Mononuclear cell (primary cell): ENCODE results near the gene PSMG3. TPM values are rescaled to one million over a fixed set of nuclear protein-coding genes. Genes with fewer than 3 reads are reported as not detected.
"Not testable (repeated sequence)": the region's sequence is repeated elsewhere in the genome, so short reads cannot be mapped to it uniquely, and the experiment has no call there.

Experiments used
- H3K27me3 ChIP-seq: 2 replicates; pipeline ENCODE4 v1.6.0; 2011; ENCODE audit warnings: low read length, control low read depth; ENCODE audit not compliant: insufficient read depth
- H3K4me1 ChIP-seq: 2 replicates; pipeline ENCODE4 v1.5.1; 2011; ENCODE audit warnings: mild to moderate bottlenecking, low read length, control low read depth; ENCODE audit not compliant: insufficient read depth
- H3K4me3 ChIP-seq: 2 replicates; pipeline ENCODE4 v1.5.1; 2011; ENCODE audit warnings: mild to moderate bottlenecking, low read length, moderate library complexity
- H3K9me3 ChIP-seq: 2 replicates; pipeline ENCODE4 v1.5.1; 2011; ENCODE audit warnings: low read depth, mild to moderate bottlenecking, control low read depth, low read length
- total RNA-seq: library from RNA; depleted of rRNA; stranded (reverse); fragments of >200 nt; gene quantifications from one replicate; pipeline ENCODE4 v1.2.3, GENCODE V29; 2012

The PSMG3 gene
- total RNA-seq, 1 donor, result 14.3 TPM

DNA sequence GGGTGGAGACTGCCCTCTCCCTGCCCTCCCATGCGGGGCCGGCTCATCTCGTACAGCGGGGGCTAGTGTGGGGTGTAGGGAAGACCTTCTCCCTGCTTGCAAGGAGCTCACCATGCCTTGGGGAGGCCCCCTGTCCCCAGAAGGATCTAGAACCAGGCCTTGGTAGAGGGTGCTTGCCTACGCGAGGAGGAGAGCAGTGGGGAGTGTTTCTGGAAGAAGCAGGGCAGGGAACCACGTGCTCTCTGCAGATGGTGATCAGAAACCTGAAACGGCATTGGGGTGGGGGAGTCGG, 36.6 kb downstream of the PSMG3 start:
- Histone ChIP-seq H3K4me1 (peaks cover 41% of the 10 kb centered on the region), H3K27me3 (no peaks in the 10 kb centered on the region), H3K4me3 (peak overlapping the region; percentile 51), H3K9me3 (no peaks in the 10 kb centered on the region)

DNA sequence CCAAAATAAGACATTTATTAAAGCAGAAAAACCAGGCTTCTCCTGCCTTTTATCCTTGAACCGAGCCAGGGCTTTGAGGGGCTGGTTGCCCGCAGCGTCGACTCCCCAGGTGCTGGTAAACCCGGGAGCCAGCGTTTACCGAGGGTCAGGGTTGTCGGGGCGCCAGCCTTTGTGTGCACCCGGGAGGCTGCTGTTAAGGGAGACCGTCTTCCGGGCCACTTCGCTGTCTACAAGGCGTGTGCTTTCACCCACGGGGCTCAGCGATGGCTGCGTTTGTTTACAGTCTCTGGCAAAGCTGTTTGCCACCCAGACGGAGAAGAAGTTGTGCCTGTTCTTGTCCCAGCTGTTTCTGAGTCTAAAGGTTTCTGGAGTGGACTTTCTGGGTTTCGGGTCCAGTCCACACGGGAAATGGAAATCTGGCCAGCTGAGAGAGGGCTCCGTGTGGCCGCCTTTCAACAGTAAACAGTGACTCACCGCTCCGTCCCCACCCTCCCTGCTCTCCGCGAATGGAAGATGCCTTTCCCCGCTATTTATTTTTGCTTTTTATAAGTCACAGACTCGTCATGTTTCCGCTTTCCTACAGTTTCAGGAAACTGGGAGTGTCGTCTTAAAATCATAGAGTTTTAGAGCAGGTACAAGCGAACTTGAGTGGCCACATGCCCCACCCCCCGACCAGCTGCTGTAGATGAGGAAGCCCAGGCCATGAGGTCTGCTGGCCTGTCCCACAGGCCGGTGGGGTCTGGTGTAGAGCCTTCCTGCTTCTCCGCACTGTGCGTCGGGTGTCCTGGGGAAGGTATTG, 37.2 kb downstream of the PSMG3 start:
- Histone ChIP-seq H3K4me1 (peaks cover 41% of the 10 kb centered on the region), H3K9me3 (no peaks in the 10 kb centered on the region), H3K27me3 (no peaks in the 10 kb centered on the region), H3K4me3 (peak overlapping the region; percentile 51)

DNA sequence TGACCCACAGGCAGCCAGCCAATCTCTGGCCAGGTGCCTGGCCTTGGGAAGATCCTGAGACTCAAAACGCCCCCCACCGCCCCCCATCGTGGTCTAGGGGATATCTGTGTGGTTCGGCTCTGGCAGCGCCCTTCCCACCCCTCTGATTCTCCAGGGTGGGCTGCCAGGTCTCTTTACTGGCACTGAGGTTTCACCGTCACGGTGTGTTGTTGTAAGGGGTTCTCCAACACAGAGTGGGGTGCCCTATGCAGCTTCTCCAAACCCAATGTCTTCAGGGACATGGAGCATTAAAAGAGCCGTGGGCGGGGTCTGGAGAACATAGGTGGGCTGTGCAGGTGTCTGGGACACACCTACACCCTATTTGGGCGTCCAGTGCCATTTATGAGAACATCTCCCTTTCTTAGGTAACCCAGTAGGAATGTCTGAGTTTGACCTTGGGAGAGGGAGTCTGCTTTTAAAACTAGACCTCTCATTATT, 37.8 kb downstream of the PSMG3 start:
- Histone ChIP-seq H3K27me3 (no peaks in the 10 kb centered on the region), H3K9me3 (no peaks in the 10 kb centered on the region), H3K4me1 (peaks cover 41% of the 10 kb centered on the region), H3K4me3 (peak overlapping the region; percentile 51)

DNA sequence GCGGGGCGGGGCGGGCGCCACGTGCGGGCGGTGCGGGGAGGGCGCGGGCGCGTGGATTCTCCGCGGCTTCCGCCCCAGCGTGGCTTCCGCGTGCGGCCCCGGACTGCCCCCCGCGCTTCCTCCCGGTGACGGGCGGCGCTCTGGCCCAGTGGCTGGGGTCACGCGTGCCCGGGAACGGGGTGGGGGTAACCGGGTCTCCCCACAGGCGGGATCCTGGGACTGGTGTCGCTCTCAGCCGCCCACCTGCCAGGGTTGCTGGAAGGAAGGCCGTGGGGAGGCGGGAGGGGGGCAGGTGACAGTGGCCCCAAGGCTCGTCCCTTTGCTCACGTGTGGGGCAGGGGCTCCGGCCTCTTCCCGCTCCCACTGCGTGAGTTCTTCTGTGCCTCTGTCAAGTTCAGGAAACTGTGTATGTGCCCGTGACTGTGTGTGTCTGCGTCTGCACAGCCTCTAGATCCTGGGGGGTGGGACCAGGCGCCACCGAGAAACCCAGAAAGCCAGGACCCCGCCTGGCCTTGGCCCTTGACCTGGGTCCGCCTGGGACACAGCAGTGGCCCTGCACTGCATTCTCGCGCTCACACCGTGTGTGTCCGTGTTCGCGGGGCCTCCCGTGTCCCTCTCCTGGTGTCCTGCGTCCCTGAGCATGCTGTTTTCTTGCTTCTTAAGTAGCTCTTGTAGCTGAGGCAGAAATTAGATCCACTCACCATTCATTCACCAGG, 38.4 kb downstream of the PSMG3 start:
- H3K9me3 ChIP-seq, result no peaks in the 10 kb centered on the region
- H3K4me3 ChIP-seq, result peak overlapping the region; percentile 51
- H3K4me1 ChIP-seq, result peaks cover 44% of the 10 kb centered on the region
- H3K27me3 ChIP-seq, result no peaks in the 10 kb centered on the region

DNA sequence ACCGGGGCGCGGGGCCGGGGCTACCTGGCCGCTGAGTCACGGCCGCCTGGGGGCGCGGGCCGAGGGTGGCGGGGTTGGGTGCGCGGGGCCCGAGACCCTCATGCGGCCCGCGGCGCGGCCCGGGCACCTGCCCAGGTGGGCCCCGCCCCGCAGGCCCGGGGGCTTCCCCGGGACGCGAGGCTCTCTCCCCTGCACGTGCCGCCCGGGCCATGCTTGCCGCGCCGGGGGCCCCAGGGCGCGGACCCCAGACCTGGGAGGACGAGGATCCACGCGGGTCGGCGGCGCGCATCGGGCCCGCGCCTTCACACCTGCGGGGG, 38.9 kb downstream of the PSMG3 start:
- Histone ChIP-seq H3K4me1 (peaks cover 45% of the 10 kb centered on the region), H3K9me3 (no peaks in the 10 kb centered on the region), H3K4me3 (peak overlapping the region; percentile 51), H3K27me3 (no peaks in the 10 kb centered on the region)

DNA sequence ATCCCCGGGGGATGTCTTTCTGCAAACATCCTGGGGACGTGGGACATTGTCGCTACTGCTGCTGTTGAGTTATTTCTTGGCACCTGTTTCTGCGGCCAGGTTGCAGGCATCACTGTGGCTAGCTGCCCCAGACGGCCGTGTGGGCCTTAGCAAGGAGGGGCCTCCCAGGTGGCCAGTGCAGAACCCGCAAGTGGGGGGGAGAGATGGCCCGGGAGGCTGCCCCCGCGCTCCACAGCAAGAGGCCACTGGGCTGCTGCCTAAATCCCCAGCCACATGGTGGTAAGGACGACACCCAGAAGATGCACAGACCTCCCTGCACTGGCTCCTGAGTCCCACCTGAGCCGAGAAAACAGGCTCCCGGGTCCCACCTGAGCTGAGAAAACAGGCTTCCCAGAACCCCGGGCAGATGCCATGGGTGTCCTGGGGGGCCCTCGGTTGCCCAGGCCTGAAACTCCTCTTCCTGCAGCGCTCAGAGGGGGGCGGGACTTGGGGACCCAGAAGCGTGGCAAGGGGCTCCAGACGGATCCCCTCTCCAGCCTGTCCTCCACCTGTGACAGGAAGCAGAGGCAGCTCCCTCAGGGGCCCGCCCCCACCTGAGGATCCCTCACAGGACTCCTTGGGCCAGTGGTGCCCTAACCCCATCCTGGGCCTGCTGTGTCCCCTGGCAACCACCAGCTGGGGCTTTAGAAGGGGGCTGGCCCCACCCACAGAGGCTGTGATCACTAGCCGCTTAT, 40.3 kb downstream of the PSMG3 start:
- no peaks in the 10 kb centered on the region for H3K9me3 ChIP-seq
- H3K27me3 ChIP-seq, result no peaks in the 10 kb centered on the region
- peaks cover 45% of the 10 kb centered on the region for H3K4me1 ChIP-seq
- H3K4me3 ChIP-seq, result no peak overlapping the region

DNA sequence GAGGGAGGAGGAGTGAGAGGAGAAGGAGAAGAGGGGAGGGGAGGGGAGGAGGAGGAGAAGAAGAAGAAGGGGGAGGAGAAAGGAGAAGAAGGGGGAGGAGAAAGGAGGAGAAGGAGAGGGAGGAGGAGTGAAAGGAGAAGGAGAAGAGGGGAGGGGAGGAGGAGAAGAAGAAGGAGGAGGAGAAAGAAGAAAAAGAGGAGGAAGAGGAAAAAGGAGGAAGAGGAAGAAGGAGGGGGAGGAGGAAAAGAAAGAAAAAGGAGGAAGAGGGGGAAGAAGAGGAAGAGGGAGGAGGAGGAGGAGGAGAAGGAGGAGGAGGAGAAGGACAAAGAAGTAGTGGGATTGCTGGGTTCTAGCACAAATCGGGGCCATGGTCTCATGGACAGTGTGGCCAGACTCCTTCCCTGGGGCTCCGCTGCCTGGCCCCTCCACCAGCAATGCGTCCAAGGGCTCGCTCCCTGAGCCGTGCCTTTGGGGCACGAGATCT, 43.5 kb downstream of the PSMG3 start:
- no peaks in the 10 kb centered on the region for H3K9me3 ChIP-seq
- no peaks in the 10 kb centered on the region for H3K27me3 ChIP-seq
- H3K4me3 ChIP-seq, result no peak overlapping the region
- H3K4me1 ChIP-seq, result peaks cover 12% of the 10 kb centered on the region

DNA sequence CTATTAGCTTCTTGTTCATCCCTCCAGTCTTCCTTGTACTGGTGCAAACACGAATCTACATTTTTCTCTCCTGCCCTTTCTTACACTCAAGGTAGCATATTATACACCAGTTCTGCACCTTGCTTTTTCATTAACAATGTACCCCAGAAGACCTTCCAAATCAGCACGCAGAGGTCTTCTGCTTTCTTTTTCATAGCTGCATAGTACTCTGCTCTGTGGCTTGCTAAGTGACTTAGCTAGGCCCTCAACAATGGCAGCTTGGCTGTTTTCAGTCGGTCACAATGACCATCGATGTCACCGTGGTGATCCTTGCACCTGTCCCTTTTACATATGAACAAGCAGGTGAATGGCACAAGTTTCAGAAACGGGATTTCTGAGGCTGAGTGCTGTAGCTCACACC, 44.4 kb downstream of the PSMG3 start:
- Histone ChIP-seq H3K4me3 (no peak overlapping the region), H3K4me1 (peaks cover 11% of the 10 kb centered on the region), H3K27me3 (no peaks in the 10 kb centered on the region), H3K9me3 (no peaks in the 10 kb centered on the region)

DNA sequence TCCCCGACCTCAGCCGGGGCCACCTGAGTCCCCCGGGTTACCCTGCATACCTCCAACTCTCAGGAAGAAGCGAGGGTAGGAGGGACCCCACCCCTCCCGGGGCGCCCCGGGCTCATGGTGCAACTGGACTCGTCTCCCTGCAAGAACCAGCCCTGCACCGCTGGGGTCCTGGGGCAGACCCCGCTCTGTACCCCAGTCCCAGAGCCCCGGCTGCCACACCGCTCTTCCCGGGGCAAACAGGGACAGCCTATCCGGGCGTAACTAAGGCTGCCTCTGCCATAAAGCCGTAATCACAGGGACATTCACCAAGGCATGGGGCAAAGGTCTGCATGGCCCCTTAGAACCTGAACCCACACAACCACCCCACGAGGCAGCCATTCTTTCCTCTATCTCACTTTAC, 46.0 kb downstream of the PSMG3 start:
- Histone ChIP-seq H3K4me1 (peaks cover 4% of the 10 kb centered on the region), H3K9me3 (no peaks in the 10 kb centered on the region), H3K27me3 (no peaks in the 10 kb centered on the region), H3K4me3 (no peak overlapping the region)

DNA sequence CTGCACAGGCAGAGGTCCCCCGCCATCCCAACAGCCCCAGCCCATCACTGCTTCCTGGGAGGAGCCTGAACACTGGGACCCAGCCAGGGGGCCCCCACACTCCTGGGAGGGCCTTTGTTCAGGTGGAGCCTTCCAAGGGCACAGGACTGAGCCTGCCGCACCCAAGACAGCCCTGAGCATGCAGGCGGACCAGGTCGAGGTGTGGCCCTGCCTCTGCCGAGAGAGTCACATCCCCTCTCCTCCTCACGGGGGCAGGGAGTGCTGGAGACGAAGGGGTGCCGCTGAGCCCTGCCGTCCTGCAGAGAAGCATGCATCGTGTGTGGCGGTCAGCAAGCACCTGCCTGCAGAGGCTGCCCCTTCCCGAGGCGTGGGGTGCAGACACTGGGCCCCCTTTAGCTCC, 46.6 kb downstream of the PSMG3 start:
- no peaks in the 10 kb centered on the region for H3K27me3 ChIP-seq

DNA sequence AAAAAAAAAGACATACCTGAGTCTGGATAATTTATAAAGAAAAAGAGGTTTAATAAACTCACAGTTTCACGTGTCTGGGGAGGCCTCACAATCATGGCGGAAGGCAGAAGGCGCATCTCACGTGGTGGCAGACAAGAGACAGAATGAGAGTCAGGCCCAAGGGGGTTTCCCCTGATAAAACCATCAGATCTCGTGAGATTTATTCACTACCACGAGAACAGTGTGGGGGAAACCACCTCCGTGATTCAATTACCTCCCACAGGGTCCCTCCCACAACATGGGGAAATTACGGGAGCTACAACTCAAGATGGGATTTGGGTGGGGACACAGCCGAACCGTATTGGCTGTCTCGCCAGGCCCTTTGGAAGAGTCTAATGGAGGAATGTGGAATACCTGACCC, 48.4 kb downstream of the PSMG3 start:
- no peak overlapping the region for H3K4me3 ChIP-seq
- H3K4me1 ChIP-seq, result peaks cover 1% of the 10 kb centered on the region
- no peaks in the 10 kb centered on the region for H3K27me3 ChIP-seq
- H3K9me3 ChIP-seq, result no peaks in the 10 kb centered on the region

More for the DNA sequence above, 46.6 kb downstream of the PSMG3 start:
- Histone ChIP-seq H3K9me3 (no peaks in the 10 kb centered on the region), H3K4me1 (peaks cover 4% of the 10 kb centered on the region), H3K4me3 (no peak overlapping the region)

DNA sequence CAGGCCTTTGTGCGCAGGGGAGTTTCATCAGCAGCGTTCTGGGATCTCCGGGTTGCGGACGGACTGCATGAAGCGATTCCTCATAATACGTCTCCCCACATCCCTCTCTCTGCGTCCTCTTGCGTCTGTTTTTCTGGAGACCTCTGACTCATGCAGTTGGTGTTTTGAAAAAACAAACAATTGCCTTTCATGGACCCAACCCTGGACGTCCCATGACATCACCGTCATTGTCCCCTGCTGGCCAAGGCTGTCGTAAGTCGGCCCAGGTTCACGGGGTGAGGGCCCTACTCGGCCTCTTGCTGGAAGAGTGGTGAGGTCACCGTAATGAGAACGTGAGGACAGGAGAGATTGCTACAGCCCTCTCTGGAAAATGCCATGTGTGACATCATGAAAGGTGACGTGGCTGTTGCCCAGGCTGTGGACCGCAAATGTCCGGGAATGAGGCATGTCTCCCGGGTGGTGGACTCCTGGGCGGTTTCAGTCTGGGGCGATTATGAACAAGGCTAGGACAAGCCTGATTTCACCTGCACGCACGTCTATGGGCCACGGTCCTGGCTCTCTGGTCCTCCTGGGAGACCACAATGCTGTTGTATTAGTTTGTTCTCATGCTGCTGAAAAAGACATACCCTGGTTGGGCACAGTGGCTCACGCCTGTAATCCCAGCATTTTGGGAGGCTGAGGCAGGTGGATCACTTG, 49.1 kb downstream of the PSMG3 start:
- Histone ChIP-seq H3K4me3 (no peak overlapping the region), H3K9me3 (no peaks in the 10 kb centered on the region), H3K27me3 (no peaks in the 10 kb centered on the region), H3K4me1 (no peaks in the 10 kb centered on the region)

DNA sequence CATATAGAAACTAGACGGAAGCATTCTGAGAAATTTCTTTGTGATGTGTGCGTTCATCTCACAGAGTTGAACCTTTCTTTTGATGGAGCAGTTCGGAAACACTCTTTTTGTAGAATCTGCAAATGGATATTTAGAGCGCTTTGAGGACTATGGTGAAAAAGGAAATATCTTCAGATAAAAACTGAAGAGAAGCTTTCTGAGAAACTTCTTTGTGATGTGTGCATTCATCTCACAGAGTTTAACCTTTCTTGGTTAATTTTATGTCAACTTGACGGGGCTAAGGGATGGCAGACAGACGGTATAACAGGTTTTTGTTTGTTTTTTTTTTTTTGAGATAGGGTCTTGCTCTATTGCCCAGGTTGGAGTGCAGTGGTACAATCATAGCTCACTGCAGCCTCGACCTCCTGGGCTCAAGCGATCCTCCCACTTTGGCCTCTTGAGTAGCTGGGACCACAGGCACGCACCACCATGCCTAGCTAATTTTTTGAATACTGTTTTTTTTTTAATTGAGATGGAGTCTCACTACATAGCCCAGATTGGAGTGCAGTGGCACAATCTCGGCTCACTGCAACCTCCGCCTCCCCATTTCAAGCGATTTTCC, 50.4 kb downstream of the PSMG3 start:
- not testable (repeated sequence) for H3K9me3 ChIP-seq, H3K27me3 ChIP-seq, H3K4me3 ChIP-seq, H3K4me1 ChIP-seq
